ENCODE data around the gene APOLD1.
A peak's percentile ranks its signal among the peaks of the same experiment; 100 is the strongest.

APOLD1 gene

GRCh38 chr12:12807970-12808702, 22.7 kb downstream of the APOLD1 start:
- Histone ChIP-seq H3K27ac (replicated peaks) (no peak overlapping the region), H3K27me3 (ENCODE audit: insufficient read depth, poor library complexity, severe bottlenecking) (no peaks in the 10 kb centered on the region), H3K4me3 (replicated peaks; ENCODE audit: insufficient read depth, low read length) (no peak overlapping the region)
- DNase-seq (ENCODE audit: low read depth in 1 of 2, low spot score in 1 of 2) = peak in 1 of 2 experiments; percentile 44
- TF ChIP-seq CTCF (IDR thresholded peaks at IDR 0.05; ENCODE audit: insufficient read depth, low read length) (no peak), REST (IDR thresholded peaks at IDR 0.05; ENCODE audit: insufficient replicate concordance, low read depth) (no peak)

GRCh38 chr12:12810553-12811021, 25.1 kb downstream of the APOLD1 start:
- no peak overlapping the region for H3K27ac ChIP-seq (replicated peaks)
- H3K27me3 ChIP-seq (ENCODE audit: insufficient read depth, poor library complexity, severe bottlenecking) = no peaks in the 10 kb centered on the region
- H3K4me3 ChIP-seq (replicated peaks; ENCODE audit: insufficient read depth, low read length) = no peak overlapping the region
- TF ChIP-seq CTCF (IDR thresholded peaks at IDR 0.05; ENCODE audit: insufficient read depth, low read length) (no peak), SPI1 (IDR thresholded peaks at IDR 0.05; ENCODE audit: borderline replicate concordance, low read depth) (no peak), POLR2AphosphoS5 (IDR thresholded peaks at IDR 0.05; ENCODE audit: low read depth) (no peak), REST (IDR thresholded peaks at IDR 0.05; ENCODE audit: insufficient replicate concordance, low read depth) (no peak), GABPA (IDR thresholded peaks at IDR 0.05; ENCODE audit: low read depth) (no peak)
- DNase-seq (ENCODE audit: low read depth in 1 of 2, low spot score in 1 of 2) = no peak

- no peak for TF ChIP-seq REST (IDR thresholded peaks at IDR 0.05; ENCODE audit: insufficient replicate concordance, low read depth)
- TF ChIP-seq GABPA (IDR thresholded peaks at IDR 0.05; ENCODE audit: low read depth) = no peak
- TF ChIP-seq POLR2AphosphoS5 (IDR thresholded peaks at IDR 0.05; ENCODE audit: low read depth) = no peak
- no peak for TF ChIP-seq CTCF (IDR thresholded peaks at IDR 0.05; ENCODE audit: insufficient read depth, low read length)
- TF ChIP-seq SPI1 (IDR thresholded peaks at IDR 0.05; ENCODE audit: borderline replicate concordance, low read depth) = no peak
- no peaks in the 10 kb centered on the region for H3K27me3 ChIP-seq (ENCODE audit: insufficient read depth, poor library complexity, severe bottlenecking)
- H3K27ac ChIP-seq (replicated peaks) = no peak overlapping the region
- DNase-seq (ENCODE audit: low read depth in 1 of 2, low spot score in 1 of 2) = no peak
- no peak overlapping the region for H3K4me3 ChIP-seq (replicated peaks; ENCODE audit: insufficient read depth, low read length)
Observed at GRCh38 chr12:12811343-12811742, 25.9 kb downstream of the APOLD1 start.

Measured in HL-60 (cell line).